Thyroid gland (tissue), 4 donors: Measurements from ENCODE around the gene PDE3B. TPM values are rescaled to one million over a fixed set of nuclear protein-coding genes. Genes with fewer than 3 reads are reported as not detected.
"Not testable (repeated sequence)": the region's sequence is repeated elsewhere in the genome, so short reads cannot be mapped to it uniquely, and the experiment has no call there.

Experiments used
- DNase-seq, 2 donors: peaks; one replicate each; pipeline ENCODE4 v3.0.0-alpha.2; 2019
- H3K27ac ChIP-seq, 3 donors: fragments of 200-600 bp; sonication (generic); 1 replicate in 2 of 3; 2 replicates in 1 of 3; pipeline ENCODE4 v1.5.1; 2016 to 2019; ENCODE audit warnings: mild to moderate bottlenecking in 1 of 3, moderate library complexity in 1 of 3
- H3K27me3 ChIP-seq: fragments of 200-600 bp; sonication (generic); one replicate; pipeline ENCODE4 v1.5.1; 2019
- H3K36me3 ChIP-seq, 2 donors: fragments of 200-600 bp; sonication (generic); one replicate each; pipeline ENCODE4 v1.5.1; 2016 to 2019
- H3K4me1 ChIP-seq, 2 donors: fragments of 200-600 bp; sonication (generic); one replicate each; pipeline ENCODE4 v1.5.1; 2017 to 2019
- H3K4me3 ChIP-seq, 3 donors: fragments of 200-600 bp; sonication (generic); replicated peaks in 1 of 3; 1 replicate in 2 of 3; 2 replicates in 1 of 3; pipeline ENCODE4 v1.5.1; 2016; ENCODE audit warnings: mild to moderate bottlenecking in 1 of 3
- H3K9me3 ChIP-seq: fragments of 200-600 bp; sonication (generic); one replicate; pipeline ENCODE4 v1.5.1; 2017
- POLR2A ChIP-seq, 2 donors: fragments of 450-650 bp; IDR thresholded peaks; one replicate each; pipeline ENCODE4 v1.6.1; 2017; ENCODE audit warnings: antibody characterized with exemption in 2 of 2, mild to moderate bottlenecking in 2 of 2, moderate library complexity in 1 of 2
- WGBS, 2 donors: methylation state at CpG; one replicate each; pipeline ENCODE4 v1.1.5; 2017; 5-methylcytosine and 5-hydroxymethylcytosine counted together
- intact Hi-C: fragments of 100-400 bp; cut with DNase I; formaldehyde crosslinking; loops from one replicate; pipeline ENCODE4 v1.15.1; 2023
- total RNA-seq, 4 donors: library from RNA; depleted of rRNA; stranded (reverse); fragments of >200 nt; gene quantifications; one replicate each; pipeline ENCODE4 v1.2.3, GENCODE V29; 2016
- TF ChIP-seq, protein P1 (sequence below), 6 experiments: fragments of 200-600 bp in 3 of 6; fragments of 450-650 bp in 3 of 6; sonication (generic) in 3 of 6; IDR thresholded peaks; one replicate each; pipeline ENCODE4 v1.5.1; 2016 to 2019; ENCODE audit warnings: antibody characterized with exemption in 6 of 6, mild to moderate bottlenecking in 2 of 6, inconsistent platforms in 1 of 6, moderate library complexity in 1 of 6

Gene PDE3B
- total RNA-seq, 4 donors from 2014 or later = 2.0 to 3.9 (median 3.2) TPM

DNA sequence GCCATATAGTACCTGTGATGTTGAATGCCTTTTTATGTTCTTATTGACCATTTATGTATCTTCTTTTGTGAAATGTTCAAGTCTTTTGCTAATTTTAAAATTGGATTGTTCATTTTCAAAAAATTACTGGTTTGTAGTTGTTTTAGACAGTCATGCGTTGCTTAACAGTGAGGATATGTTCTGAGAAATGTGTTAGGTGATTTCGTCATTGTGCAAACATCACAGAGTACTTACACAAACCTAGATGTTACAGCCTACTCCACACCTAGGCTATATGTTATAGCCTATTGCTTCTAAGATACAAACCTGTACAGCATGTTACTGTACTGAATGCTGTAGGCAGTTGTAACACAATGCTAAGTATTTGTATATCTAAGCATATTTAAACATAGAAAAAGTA is 32.5 kb downstream of the PDE3B start:
- intact Hi-C loops = no loop called here
- Histone ChIP-seq H3K36me3 (no peaks in the 10 kb centered on the region), H3K27ac (no peak overlapping the region), H3K27me3 (no peaks in the 10 kb centered on the region), H3K9me3 (no peaks in the 10 kb centered on the region), H3K4me1 (no peaks in the 10 kb centered on the region), H3K4me3 (no peak overlapping the region)
- WGBS, 2 donors = 86% methylated on average over 2 of the region's 2 CpGs
- TF ChIP-seq POLR2A (IDR thresholded peaks at IDR 0.05) = no peak
- TF ChIP-seq, protein P1, sequence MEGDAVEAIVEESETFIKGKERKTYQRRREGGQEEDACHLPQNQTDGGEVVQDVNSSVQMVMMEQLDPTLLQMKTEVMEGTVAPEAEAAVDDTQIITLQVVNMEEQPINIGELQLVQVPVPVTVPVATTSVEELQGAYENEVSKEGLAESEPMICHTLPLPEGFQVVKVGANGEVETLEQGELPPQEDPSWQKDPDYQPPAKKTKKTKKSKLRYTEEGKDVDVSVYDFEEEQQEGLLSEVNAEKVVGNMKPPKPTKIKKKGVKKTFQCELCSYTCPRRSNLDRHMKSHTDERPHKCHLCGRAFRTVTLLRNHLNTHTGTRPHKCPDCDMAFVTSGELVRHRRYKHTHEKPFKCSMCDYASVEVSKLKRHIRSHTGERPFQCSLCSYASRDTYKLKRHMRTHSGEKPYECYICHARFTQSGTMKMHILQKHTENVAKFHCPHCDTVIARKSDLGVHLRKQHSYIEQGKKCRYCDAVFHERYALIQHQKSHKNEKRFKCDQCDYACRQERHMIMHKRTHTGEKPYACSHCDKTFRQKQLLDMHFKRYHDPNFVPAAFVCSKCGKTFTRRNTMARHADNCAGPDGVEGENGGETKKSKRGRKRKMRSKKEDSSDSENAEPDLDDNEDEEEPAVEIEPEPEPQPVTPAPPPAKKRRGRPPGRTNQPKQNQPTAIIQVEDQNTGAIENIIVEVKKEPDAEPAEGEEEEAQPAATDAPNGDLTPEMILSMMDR (IDR thresholded peaks at IDR 0.05) = no peak
- DNase-seq = no peak

DNA sequence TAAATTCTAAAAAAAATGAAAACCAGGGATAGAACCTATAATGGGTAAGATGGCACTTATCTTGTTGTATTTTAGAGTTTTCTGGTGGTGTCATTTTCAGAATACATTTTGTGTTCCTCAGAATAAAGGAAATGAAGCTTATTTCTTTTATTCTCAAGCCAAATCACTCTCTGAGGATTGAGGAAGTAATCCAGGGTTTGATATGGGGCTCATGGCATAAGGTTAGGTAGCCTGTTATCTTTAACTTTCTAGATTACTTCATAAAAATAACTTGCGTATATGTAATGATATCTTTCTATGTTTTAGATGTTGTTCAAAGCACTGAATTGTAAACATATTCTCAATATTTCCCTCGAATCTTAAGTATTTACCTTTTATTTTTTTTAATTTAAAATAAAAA is 33.5 kb downstream of the PDE3B start:
- TF ChIP-seq POLR2A (IDR thresholded peaks at IDR 0.05) = no peak
- TF ChIP-seq, protein P1 (IDR thresholded peaks at IDR 0.05) = no peak
- intact Hi-C loops = no loop called here

DNA sequence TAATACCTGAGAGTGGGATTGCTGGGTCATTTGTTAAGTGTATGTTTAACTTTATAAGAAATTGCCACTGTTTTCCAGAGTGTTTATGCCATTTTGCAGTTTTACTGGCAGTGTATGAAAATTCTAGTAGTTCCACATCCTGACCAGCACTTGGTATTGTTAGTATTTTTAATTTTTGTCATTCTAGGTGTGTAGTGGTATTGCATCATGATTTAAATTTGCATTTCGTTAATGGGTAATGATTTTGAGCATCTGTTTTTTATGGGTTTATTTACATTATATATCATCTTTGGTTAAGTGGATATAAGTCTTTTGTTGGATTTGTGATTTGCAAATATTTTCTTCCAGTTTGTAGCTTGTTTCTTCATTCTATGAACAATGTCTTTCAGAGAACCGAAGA is 34.7 kb downstream of the PDE3B start:
- no peaks in the 10 kb centered on the region for H3K9me3 ChIP-seq
- 97 to 98% methylated on average over 2 of the region's 2 CpGs for WGBS, 2 donors

More for the DNA sequence above, 33.5 kb downstream of the PDE3B start:
- no peaks in the 10 kb centered on the region for H3K9me3 ChIP-seq
- H3K4me1 ChIP-seq = no peaks in the 10 kb centered on the region
- H3K27ac ChIP-seq = no peak overlapping the region
- H3K27me3 ChIP-seq = no peaks in the 10 kb centered on the region
- DNase-seq = no peak
- H3K4me3 ChIP-seq = no peak overlapping the region
- no peaks in the 10 kb centered on the region for H3K36me3 ChIP-seq
- WGBS, 2 donors = 93% methylated on average over 2 of the region's 2 CpGs

DNA sequence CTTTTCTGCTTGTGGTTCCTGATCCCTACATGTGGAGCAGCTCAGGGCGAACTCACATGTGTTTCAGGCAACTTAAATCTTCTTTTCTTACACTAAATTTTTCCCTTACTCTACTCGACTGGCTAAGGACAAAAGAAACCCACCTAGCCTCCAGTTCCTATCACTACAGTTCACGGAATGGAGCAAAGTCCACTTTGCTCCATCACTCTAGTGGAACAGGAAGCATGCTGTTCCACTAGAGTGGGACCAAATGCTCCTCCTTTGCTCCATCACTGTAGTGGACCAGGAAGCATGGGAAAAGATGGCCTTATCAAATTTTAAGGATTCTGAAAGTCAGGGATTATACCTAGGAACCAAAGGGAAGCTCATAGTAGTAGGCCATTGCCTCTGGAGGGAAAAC is 36.1 kb downstream of the PDE3B start:
- TF ChIP-seq, protein P1 (IDR thresholded peaks at IDR 0.05) = no peak
- no peak for TF ChIP-seq POLR2A (IDR thresholded peaks at IDR 0.05)
- no peaks in the 10 kb centered on the region for H3K27me3 ChIP-seq
- no peak overlapping the region for H3K27ac ChIP-seq
- 89 to 92% methylated on average over 3 of the region's 3 CpGs for WGBS, 2 donors
- no peak overlapping the region for H3K4me3 ChIP-seq
- no peak for DNase-seq
- H3K4me1 ChIP-seq = no peaks in the 10 kb centered on the region
- intact Hi-C loops = no loop called here
- H3K36me3 ChIP-seq = no peaks in the 10 kb centered on the region
- no peaks in the 10 kb centered on the region for H3K9me3 ChIP-seq

More for the DNA sequence above, 34.7 kb downstream of the PDE3B start:
- H3K36me3 ChIP-seq = no peaks in the 10 kb centered on the region
- no peak overlapping the region for H3K4me3 ChIP-seq
- no peaks in the 10 kb centered on the region for H3K4me1 ChIP-seq
- H3K27me3 ChIP-seq = no peaks in the 10 kb centered on the region
- no peak overlapping the region for H3K27ac ChIP-seq
- no peak for DNase-seq
- intact Hi-C loops = no loop called here
- TF ChIP-seq, protein P1 (IDR thresholded peaks at IDR 0.05) = no peak
- TF ChIP-seq POLR2A (IDR thresholded peaks at IDR 0.05) = no peak

DNA sequence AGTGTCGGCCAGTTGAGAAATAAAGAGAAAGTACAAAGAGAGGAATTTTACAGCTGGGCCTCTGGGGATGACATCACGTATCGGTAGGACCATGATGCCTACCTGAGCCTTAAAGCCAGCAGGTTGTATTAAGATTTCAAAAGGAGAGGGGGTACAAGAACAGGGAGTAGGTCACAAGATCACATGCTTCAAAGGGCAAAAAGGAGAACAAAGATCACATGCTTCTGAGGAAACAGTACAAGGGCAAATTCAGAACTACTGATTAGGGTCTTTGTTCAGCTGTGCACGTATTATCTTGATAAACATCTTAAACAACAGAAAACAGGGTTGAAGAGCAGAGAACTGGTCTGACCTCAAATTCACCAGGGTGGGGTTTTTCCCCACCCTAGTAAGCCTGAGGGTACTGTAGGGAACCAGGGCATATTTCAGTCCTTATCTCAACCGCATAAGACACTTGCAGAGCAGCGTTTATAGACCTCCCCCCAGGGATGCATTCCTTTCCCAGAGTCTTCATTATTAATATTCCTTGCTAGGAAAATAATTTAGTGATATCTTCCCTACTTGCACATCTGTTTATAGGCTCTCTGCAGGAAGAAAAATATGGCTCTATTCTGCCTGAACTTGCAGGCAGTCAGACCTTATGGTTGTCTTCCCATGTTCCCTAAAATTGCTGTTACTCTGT is 40.8 kb downstream of the PDE3B start:
- H3K36me3 ChIP-seq, DNase-seq, H3K9me3 ChIP-seq, H3K4me1 ChIP-seq, H3K4me3 ChIP-seq, H3K27me3 ChIP-seq, H3K27ac ChIP-seq, intact Hi-C loops: not testable (repeated sequence)
- 87% methylated on average over 6 of the region's 6 CpGs for WGBS, 2 donors
